GM12873 (cell line): Measurements from ENCODE around the gene HJURP.
A peak's percentile ranks its signal among the peaks of the same experiment; 100 is the strongest.

Source experiments
- TF ChIP-seq, protein P1 (sequence below): IDR thresholded peaks from 2 replicates; pipeline ENCODE4 v1.5.1; 2012; ENCODE audit warnings: low read depth, mild to moderate bottlenecking, moderate library complexity, low read length, control low read depth; ENCODE audit not compliant: insufficient read depth; ENCODE audit errors: missing control alignments

The HJURP gene

DNA sequence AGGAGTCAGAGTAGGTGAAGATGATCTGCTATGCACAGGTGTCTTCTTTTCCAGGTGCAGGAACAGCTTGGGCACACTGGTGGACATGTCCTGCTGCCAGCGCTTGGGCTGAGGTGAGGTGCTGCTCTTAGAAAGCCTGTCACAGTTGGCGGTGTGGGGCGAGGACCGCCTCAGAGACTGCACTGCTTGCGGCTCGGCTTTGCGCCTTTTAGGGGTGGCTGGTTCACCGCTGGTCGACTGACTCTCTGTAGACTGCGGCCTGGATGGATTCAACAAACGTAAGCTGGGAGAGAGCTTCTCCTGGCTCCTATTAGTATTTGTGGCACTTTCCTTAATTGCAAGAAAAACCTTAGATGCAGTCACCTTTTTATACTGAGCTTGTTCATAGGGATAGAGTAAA lies 12.1 kb upstream of the HJURP start:
- TF ChIP-seq, protein P1, sequence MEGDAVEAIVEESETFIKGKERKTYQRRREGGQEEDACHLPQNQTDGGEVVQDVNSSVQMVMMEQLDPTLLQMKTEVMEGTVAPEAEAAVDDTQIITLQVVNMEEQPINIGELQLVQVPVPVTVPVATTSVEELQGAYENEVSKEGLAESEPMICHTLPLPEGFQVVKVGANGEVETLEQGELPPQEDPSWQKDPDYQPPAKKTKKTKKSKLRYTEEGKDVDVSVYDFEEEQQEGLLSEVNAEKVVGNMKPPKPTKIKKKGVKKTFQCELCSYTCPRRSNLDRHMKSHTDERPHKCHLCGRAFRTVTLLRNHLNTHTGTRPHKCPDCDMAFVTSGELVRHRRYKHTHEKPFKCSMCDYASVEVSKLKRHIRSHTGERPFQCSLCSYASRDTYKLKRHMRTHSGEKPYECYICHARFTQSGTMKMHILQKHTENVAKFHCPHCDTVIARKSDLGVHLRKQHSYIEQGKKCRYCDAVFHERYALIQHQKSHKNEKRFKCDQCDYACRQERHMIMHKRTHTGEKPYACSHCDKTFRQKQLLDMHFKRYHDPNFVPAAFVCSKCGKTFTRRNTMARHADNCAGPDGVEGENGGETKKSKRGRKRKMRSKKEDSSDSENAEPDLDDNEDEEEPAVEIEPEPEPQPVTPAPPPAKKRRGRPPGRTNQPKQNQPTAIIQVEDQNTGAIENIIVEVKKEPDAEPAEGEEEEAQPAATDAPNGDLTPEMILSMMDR = no peak

DNA sequence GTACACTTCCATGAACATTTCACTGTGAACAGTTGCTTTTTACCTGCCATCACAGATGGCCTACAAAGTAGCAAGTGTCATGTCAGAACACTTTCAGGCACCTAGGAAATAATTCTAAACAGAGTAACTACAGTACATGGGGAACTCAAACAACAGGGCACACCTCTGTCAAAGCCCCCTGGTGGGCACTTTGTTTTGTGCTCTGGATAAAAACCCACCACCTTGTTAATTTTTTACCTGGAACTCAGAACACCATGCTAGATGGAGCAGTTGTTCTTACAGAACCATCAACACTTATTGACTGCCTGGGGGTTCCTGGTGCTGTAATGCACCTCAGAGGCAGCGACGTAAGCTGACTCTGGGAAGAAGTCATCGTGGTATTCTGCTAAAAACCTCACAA lies 11.5 kb upstream of the HJURP start:
- TF ChIP-seq, protein P1 = peak; percentile 39

DNA sequence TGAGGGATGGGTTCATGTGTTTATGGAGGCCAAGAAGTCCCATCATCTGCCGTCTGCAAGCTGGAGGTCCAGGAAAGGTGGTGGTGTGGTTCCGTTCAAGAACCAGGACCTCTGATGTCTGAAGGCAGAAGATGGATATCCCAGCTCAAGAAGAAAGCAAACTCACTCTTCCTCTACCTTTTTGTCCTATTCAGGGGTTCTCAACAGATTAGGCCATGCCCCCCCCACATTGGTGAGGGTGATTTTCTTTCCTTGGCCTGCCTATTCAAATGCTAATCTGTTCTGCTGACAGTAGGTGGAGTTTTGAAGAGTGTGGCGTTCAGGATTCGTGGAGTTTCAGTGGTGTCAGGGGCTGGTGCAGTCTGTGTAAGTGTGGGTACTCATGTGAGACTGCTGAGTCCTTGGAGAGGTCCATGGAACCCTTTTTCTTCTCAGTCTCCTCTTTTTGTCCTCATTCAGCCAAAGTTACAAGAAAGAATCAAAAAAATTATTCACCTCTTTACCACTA lies 8.0 kb upstream of the HJURP start:
- TF ChIP-seq, protein P1 = peak; percentile 2

- TF ChIP-seq, protein P1 = no peak
Measured at GRCh38 chr2:233858331-233858730, 4.0 kb upstream of the HJURP start.

GRCh38 chr2:233857511-233858141 lies 3.3 kb upstream of the HJURP start:
- TF ChIP-seq, protein P1 = peak; percentile 86

DNA sequence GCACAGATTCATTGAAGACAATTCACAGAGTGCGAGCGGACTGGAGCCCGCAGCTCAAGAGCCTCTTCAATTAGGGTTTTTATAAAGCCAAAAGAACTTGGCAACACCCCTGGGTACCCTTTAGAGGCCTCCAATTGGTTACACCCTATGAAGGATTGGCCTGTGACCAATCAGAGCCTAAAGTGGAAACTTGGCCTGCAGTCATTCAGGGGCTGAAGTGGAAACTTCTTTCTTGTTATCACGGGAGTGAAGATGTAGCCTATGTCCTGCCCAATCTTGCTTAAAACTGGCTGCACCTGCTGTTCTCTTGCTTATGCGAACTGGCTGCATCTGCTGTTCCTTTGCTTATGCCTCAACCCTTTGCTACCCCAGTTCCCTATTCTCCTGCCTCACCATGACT lies 1.8 kb upstream of the HJURP start:
- TF ChIP-seq, protein P1 = no peak

- TF ChIP-seq, protein P1 = no peak
Measured at GRCh38 chr2:233855345-233855744, 1.0 kb upstream of the HJURP start.
